Measurements from ENCODE around the gene ARSA. TPM values are rescaled to one million over a fixed set of nuclear protein-coding genes. Genes with fewer than 3 reads are reported as not detected.

ARSA gene
- total RNA-seq (2014; rRNA removed; shearing (Covaris generic)): 8.2 and 8.6 TPM in 2 replicates
- polyA plus RNA-seq (2016; fragmentation: Nextera tagmentation; extraction: Ambion mirVana): 7.1 and 8.1 TPM in 2 replicates
- long read RNA-seq: 0 reads

GRCh38 chr22:50627642-50628542 is at the start of gene ARSA:
TSS of gene ARSA (minus strand) at chr22:50628152. CDS start at chr22:50627779, 373 bp downstream.
- DNase-seq (ENCODE audit: low spot score) (peak; percentile 88), ATAC-seq (peak; percentile 79)
- H3K4me3 ChIP-seq: peak within 1 kb of the TSS; percentile 88
- no peaks in the 10 kb centered on the region; the same call in 1 of the 2 replicates for H4K20me1 ChIP-seq (replicated peaks; ENCODE audit: insufficient read depth)
- H3K36me3 ChIP-seq (ENCODE audit: insufficient read depth): no peaks in the 10 kb centered on the region
- no peaks in the 10 kb centered on the region for H3K9me2 ChIP-seq (ENCODE audit: insufficient read depth)
- Mint-ChIP-seq H3K9me3 (no peaks in the 10 kb centered on the region), H3K36me3 (ENCODE audit: low read depth) (no peaks in the 10 kb centered on the region), H3K4me3 (peak within 1 kb of the TSS; percentile 85), H3K4me1 (peaks cover 6% of the 10 kb centered on the region), H3K27me3 (ENCODE audit: insufficient read depth, low read depth, poor library complexity) (peaks cover 8% of the 10 kb centered on the region), H3K27ac (no peak within 1 kb of the TSS)
- H2AFZ ChIP-seq: peak within 1 kb of the TSS; percentile 94
- peak within 1 kb of the TSS; percentile 96 for H3K4me2 ChIP-seq
- H3K4me1 ChIP-seq (ENCODE audit: insufficient read depth): peaks cover 5% of the 10 kb centered on the region; the same call in 1 of the 2 replicates
- TF ChIP-seq STAT1 (IDR thresholded peaks at IDR 0.05; ENCODE audit: unreplicated experiment) (no peak), POLR2AphosphoS5 (IDR thresholded peaks at IDR 0.05; ENCODE audit: low read depth) (peak; percentile 68), EZH2 (IDR thresholded peaks at IDR 0.05; ENCODE audit: low read depth, unreplicated experiment) (no peak), CREB1 (CRISPR knock-in tag; IDR thresholded peaks at IDR 0.05; ENCODE audit: low read depth) (no peak), ZNF462 (CRISPR knock-in tag; IDR thresholded peaks at IDR 0.05) (no peak), REST (IDR thresholded peaks at IDR 0.05; ENCODE audit: unreplicated experiment) (peak; percentile 11), CTCF (conservative IDR thresholded peaks at IDR 0.05; ENCODE audit: low read depth in 2 of 2) (peak; percentile 30 to 58; a peak in 3 of 4 replicates)
- no peaks in the 10 kb centered on the region for H3K79me2 ChIP-seq (replicated peaks; ENCODE audit: insufficient read depth)
- no peak within 1 kb of the TSS for H3K27ac ChIP-seq (ENCODE audit: low read depth)
- H3K27me3 ChIP-seq (ENCODE audit: insufficient read depth): peaks cover 12% of the 10 kb centered on the region
- H3F3A ChIP-seq (replicated peaks; ENCODE audit: low read depth): peaks cover 6% of the 10 kb centered on the region; the same call in 1 of the 2 replicates

Data from GM23338 (cell line).